Fibroblast of peridontal ligament (primary cell): ENCODE data around the gene BAZ1A.
"Not testable (repeated sequence)": the region's sequence is repeated elsewhere in the genome, so short reads cannot be mapped to it uniquely, and the experiment has no call there.

Experiments
- DNase-seq: peaks from one replicate; pipeline ENCODE4 v3.0.0-alpha.2; 2010; ENCODE audit errors: extremely low read depth

BAZ1A gene

GRCh38 chr14:34781242-34781641 is 93.9 kb downstream of the BAZ1A start:
- peak; percentile 75 for DNase-seq

DNA sequence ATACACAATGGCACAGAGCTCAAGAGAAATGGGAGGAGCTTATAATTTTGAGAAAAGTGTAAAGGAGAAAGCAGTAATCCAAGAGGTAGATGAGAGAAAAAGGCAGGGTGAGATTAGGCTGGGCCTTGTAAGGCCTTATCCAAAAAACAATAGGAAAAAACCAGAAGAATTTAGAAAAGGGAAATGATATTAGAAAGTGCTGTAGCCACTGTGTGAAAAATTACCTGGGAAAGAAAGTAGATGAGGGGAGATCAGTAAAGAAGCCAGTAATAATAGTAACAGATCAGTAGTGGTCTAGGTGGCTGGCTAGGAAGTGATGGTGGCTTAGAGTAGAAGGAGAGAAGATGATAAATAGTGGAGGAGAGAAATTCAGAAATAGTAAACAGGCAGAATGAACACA is 94.5 kb downstream of the BAZ1A start:
- DNase-seq = no peak

- DNase-seq = no peak
Measured at GRCh38 chr14:34778744-34779143, 96.4 kb downstream of the BAZ1A start.

DNA sequence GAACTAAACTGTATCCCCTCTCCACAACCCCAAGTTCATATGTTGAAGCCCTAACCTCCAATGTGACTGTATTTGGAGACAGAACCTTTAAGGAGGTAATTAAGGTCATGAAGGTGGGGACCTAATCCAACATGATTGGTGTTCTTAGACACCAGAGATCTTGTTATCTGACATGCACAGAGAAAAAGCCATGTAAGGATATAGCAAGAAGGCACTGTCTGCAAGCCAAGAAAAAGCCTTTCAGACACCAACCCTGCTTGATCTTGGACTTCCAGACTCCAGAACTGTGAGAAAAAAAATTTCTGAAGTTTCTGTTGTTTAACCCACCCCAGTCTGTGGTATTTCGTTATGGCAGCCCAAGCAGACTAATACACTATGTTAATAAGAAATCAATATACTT is 98.5 kb downstream of the BAZ1A start:
- DNase-seq = no peak

DNA sequence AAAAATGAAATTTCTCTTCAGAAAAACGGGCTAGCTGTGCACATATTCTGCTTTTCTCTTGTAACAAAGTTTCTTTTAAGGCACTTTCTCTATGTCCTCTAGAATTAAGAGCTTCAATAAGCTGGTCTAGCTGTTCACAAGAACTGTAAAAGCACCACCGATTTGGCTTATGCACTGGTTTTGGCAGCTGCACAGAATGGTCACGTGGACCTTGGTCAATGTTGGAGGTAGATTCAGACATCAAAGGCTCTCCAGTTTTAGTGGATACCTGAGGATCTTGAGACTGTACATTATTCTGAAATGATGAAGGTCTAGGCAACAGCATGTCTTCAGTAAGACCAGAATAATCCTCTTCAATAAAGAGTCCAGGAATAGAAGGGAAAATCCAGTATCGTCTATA is 99.2 kb downstream of the BAZ1A start:
- DNase-seq = no peak

DNA sequence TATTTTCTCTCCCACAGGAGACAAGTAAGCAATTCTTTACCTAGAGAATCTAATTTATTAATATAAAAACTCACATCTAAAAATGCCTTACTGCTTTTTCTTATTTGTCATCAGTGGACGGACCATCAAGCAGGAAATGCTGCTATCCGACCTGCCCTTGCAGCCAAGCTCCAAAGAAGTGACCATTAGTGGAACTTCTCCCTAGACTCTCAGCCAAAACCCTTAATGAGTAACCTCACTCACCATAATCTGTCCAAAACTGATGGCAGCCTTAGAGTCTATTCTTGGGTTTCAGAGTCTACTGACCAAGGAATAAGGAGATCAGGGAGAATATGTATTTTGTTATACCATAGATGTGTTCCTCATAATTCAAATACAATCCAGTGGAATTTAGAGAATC is 99.8 kb downstream of the BAZ1A start:
- DNase-seq = no peak

DNA sequence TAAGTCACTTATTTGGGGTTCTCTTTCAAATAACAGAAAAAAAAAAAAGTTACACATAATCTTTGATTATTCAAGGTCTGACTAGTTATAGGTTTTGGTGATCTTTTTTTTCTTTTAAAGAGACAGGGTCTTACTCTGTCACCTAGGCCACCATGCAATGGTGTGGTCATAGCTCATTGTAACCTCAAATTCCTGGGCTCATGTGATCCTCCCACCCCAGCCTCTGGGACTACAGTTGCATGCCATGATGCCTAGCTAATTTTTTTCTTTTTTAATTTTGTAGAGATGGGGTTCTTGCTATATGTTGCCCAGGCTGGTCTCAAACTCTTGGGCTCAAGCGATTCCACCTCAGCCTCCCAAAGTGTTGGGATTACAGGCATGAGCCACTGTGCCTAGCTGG is 104.3 kb downstream of the BAZ1A start:
- peak; percentile 7 for DNase-seq

DNA sequence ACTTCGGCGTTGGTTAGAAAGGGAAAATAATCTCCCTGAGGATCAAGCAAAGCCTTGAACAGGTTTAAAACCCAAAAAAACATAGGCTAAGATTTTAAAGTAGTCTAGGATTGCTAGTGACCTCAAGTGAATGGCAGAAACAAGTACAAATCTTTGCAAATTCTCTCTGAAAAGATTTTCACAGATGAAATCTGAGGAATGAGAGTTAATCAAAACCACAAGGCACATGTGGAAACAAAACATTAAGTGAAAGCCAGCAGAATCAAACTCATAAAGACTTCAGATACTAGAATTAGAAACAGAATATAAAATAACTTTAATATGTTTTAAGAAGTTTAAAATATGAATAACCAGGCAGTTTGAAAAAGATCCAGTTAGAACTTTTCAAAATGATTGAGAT is 108.6 kb downstream of the BAZ1A start:
- peak; percentile 86 for DNase-seq

DNA sequence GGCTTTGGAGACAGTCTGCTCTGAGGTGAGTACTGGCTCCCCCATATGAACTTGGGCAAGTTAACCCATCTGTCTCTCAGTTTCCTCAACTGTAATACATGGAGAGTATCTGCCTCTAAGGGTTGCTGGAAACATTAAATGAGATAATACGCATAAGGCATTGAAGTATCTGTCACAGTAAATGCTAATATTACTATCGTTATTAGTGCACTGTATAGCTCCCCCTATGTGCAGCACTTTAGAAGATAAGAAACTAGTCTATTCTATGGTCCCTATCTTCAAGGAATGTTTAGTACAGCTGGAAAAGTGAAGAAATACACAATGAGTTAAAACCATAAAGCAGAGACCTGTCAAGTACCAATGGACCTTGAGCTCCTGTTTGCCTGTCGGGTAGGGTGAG is 109.1 kb downstream of the BAZ1A start:
- DNase-seq = no peak

DNA sequence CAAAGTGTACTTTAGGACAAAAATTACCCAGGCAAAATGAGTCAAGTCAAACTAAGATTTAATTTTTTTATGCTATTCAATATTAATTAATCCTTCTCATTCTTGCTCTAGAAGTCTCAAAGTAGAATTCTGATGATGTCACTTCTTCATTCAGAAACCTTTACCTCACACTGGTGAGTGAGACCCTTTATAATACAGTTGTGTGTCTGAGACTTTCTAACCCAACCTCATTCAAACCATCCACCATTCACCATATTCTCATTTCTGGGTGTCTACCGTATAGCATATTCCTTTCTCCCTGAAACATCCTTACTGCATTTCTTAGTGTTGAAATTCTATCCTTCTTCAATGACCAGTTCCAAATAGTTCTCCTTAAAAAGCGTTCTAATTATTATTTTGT is 119.9 kb downstream of the BAZ1A start:
- DNase-seq = no peak

DNA sequence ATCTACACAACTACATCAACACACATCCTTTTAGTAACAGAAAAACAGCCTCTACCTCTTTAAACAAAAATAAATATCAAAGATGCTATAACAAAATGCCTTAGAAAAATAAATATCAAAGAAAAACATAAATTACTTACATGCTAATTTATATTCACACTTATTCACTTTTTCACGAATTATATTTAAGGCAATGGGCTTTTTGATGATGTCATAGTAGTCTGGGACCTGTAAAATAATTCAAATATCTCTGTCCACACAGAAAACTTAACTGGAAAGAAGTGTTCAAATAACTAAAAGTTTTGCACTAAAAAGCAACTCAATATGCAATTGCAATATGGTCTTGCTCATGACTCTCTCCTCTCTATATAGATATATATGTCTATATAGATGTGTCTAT is 120.5 kb downstream of the BAZ1A start:
- no peak for DNase-seq

DNA sequence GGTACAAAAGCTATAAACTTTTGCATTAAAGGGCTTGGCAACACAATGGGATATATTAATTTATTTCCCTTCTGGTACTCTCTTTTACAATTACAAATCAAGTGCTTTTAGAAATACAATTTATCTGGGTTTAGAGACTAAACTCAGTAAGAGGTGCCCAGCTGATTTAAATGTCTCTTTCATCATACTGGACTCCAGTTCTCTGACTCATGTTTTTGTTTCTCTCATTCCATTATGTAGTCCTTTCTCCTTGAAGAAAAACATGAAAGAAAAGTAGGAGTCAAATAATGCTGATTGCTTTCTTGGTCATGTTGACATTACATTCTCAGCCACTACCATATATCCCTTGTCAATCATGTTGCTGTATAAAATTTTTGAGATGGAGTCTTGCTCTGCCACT is 124.5 kb downstream of the BAZ1A start:
- peak; percentile 81 for DNase-seq

DNA sequence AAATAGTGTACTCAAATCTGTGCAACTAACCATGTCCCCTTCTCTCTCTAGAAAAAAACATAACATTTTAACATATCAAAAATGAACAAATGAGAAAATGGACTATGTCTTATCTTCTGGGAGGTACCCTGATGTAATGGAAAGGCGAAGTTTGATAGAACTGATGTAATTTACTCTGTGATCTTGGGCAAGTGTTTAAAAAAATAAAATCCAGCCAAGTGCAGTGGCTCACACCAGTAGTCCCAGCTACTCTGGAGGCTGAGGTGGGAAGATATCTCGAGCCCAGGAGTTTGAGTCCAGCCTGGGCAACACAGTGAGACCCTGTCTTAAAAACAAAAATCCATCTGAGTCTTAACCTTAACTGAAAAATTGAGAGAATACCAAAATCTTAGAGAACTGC is 124.9 kb downstream of the BAZ1A start:
- peak; percentile 11 for DNase-seq

- DNase-seq = no peak
Measured at GRCh38 chr14:34749408-34749807, 125.8 kb downstream of the BAZ1A start.

- DNase-seq = no peak
Measured at GRCh38 chr14:34742270-34743115, 132.7 kb downstream of the BAZ1A start.

DNA sequence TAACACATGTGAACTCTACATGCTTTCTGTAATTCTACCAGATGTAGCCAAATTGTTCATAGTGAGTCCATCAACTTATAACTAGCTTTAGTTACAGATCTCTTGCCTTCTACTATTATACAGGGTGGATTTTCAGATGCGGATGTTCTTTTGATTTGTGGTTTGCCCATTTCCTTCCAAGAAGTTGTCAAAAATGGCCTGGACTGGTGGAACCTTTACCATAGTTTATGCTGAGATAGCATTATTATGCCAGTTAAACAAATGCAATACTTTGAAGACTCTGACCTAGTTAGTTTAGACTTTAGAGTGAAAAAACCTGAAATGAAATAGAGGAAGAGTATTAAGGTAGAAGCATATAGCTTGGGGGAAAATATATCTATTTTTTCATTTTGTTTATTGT is 133.3 kb downstream of the BAZ1A start:
- no peak for DNase-seq

DNA sequence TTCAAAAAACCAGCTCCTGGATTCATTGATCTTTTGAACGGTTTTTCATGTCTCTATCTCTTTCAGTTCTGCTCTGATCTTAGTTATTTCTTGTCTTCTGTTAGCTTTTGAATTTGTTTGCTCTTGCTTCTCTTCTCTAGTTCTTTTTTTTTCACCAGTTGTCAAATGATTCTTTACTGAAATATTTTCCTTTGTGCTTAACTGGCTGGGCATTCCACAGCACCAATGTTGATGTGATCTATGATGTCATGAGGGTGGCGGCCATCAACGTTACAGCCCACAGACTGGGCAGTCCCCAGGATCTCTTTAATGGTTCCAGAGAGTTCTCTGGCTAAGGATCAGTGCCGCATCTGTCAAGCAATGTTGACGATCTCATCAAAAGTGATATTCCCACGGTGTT is 135.0 kb downstream of the BAZ1A start:
- peak; percentile 68 for DNase-seq

DNA sequence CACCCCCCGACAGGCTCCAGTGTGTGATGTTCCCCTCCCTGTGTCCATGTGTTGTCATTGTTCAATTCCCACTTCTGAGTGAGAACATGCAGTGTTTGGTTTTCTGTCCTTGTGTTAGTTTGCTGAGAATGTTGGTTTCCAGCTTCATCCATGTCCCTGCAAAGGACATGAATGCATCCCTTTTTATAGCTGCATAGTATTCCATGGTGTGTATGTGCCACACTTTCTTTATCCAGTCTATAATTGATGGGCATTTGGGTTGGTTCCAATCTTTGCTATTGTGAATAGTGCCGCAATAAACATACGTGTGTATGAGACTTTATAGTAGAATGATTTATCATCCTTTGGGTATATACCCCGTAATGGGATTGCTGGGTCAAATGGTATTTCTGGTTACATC is 138.1 kb downstream of the BAZ1A start:
- DNase-seq = not testable (repeated sequence)

DNA sequence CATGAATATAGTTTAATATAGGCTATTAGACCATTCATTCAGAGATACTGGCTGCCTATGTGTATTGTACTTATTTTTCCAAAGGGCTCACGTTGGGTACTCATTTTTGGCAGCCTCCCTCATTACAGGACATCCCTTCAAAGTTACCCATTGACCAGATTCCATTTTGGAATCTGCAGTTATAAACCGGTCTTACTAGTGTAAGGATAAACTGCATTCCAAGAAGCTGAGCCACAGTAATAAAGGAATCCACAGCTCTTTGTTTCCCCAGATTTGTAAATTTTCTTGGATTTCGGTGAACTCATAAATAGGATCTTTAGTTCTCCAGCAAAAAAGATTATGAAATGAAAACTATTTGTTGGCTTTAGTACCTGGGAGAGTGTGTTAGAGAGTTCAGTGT is 141.9 kb downstream of the BAZ1A start:
- DNase-seq = peak; percentile 54

GRCh38 chr14:34732802-34733201 is 142.4 kb downstream of the BAZ1A start:
- DNase-seq = no peak

DNA sequence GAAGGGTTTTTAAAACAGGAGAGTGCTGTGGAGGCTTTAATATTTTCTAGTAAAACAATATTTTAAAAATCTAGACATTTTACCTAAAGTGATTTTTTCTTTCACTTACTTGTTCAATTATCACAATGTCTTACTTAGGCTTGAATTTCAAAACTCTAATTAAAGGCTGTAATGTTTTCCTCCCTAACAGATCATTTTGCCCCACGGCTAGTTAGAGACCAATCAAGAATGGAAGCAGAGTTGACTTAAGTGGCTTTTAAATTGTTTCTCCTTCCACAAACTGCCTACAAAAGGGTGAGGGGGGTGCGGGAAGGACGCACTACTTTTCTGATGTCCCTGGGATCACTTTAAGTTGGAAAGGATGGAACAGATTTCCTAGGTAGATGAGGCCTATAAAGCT is 151.3 kb downstream of the BAZ1A start:
- no peak for DNase-seq

DNA sequence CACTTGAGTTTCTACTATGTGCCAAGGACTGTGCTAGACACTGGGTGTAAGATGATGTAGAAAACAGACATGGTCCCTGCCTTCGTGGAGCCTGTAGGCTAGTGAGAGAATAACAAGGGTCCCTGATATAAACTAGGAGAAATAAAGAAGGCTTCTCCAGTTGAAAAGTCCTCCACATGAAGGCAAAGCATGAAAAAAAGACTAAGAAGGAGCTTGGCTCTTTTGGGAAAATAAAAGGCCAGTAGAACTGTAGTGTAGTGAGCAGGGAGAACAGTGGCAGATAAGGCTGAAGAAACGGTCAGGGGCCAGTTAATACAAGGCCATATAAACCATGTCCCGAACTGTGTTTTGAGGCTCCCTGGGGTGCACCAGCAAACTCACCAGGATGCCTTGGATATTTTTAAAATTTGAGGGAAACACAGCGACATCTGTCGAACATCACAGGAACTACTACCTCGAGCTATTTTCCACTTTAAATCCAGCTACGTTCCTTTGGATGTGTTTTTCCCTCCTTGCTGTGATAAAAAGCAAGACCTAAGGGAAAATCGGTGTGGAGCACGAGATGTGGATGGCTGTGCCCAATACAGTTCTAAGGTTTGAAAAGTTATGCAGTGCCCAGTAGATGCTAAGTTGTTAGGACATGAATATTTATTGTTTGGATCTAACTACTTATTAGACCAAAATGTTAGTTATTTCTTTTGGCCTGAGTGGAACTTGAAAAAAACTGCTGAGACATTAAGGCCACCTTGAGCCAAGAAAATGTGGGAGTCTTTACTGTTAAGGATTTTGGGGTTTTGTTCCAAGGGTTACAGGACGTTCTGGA is 152.2 kb downstream of the BAZ1A start:
- peak; percentile 84 for DNase-seq

DNA sequence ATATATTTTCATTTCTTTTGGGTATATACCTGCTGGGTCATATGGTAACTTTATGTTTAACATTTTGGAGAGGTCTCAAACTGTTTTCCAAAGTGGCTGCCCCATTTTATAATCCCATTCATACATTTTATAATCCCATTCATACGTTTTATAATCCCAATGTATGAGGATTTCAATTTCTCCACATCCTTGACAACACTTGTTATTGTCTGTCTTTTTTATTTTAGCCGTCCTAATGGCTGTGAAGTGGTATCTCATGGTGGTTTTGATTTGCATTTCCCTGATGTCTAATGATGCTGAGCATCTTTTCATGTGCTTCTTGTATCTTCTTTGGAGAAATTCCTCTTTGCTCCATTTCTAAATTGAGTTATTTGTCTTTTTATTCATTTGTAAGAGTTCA is 154.0 kb downstream of the BAZ1A start:
- no peak for DNase-seq
